GM23338 (cell line): ENCODE measurements around the gene APOB. TPM values are rescaled to one million over a fixed set of nuclear protein-coding genes. Genes with fewer than 3 reads are reported as not detected.
A peak's percentile ranks its signal among the peaks of the same experiment; 100 is the strongest.

Experiments
- ATAC-seq: fragments of 200-7000 bp; cut with Tn5 transposase; 3 replicates; pipeline ENCODE4 v1.9.1; 2020
- DNase-seq: peaks from one replicate; pipeline ENCODE4 v3.0.0-alpha.2; 2015; ENCODE audit warnings: low spot score
- H2AFZ ChIP-seq: fragments of 200-600 bp; sonication (generic); 2 replicates; pipeline ENCODE4 v1.8.0; 2016; ENCODE audit warnings: antibody characterized with exemption, mild to moderate bottlenecking, moderate library complexity
- H3F3A ChIP-seq: fragments of 200-600 bp; sonication (generic); replicated peaks from 2 replicates; pipeline ENCODE4 v1.8.0; 2017; ENCODE audit warnings: antibody characterized with exemption, mixed run types, low read depth
- H3K27ac ChIP-seq: fragments of 200-600 bp; sonication (generic); 2 replicates; pipeline ENCODE4 v1.6.1; 2016; ENCODE audit warnings: low read depth
- H3K27me3 ChIP-seq: fragments of 200-600 bp; sonication (generic); 2 replicates; pipeline ENCODE4 v1.8.0; 2016; ENCODE audit warnings: mild to moderate bottlenecking, mixed run types, moderate library complexity; ENCODE audit not compliant: insufficient read depth
- H3K36me3 ChIP-seq: fragments of 200-600 bp; sonication (generic); 2 replicates; pipeline ENCODE4 v1.8.0; 2016; ENCODE audit warnings: mild to moderate bottlenecking; ENCODE audit not compliant: insufficient read depth
- H3K4me1 ChIP-seq: fragments of 200-600 bp; sonication (generic); 2 replicates; pipeline ENCODE4 v1.8.0; 2016; ENCODE audit warnings: mild to moderate bottlenecking, moderate library complexity; ENCODE audit not compliant: insufficient read depth
- H3K4me2 ChIP-seq: fragments of 200-600 bp; sonication (generic); 2 replicates; pipeline ENCODE4 v1.7.1; 2017; ENCODE audit warnings: mixed run types
- H3K4me3 ChIP-seq: fragments of 200-600 bp; sonication (generic); 2 replicates; pipeline ENCODE4 v1.6.1; 2016; ENCODE audit warnings: mixed run types
- H3K79me2 ChIP-seq: fragments of 200-600 bp; sonication (generic); replicated peaks from 2 replicates; pipeline ENCODE4 v1.8.0; 2017; ENCODE audit warnings: mild to moderate bottlenecking; ENCODE audit not compliant: insufficient read depth
- H3K9me2 ChIP-seq: fragments of 200-600 bp; sonication (generic); 2 replicates; pipeline ENCODE4 v1.8.0; 2017; ENCODE audit not compliant: insufficient read depth
- H4K20me1 ChIP-seq: fragments of 200-600 bp; sonication (generic); replicated peaks from 2 replicates; pipeline ENCODE4 v1.8.0; 2017; ENCODE audit warnings: mild to moderate bottlenecking; ENCODE audit not compliant: insufficient read depth
- H3K27ac Mint-ChIP-seq: 2 replicates; pipeline ENCODE4 v1.8.0; 2020; ENCODE audit warnings: inconsistent platforms, mild to moderate bottlenecking, moderate library complexity, mixed read lengths
- H3K27me3 Mint-ChIP-seq: 3 replicates; pipeline ENCODE4 v1.8.0; 2022; ENCODE audit warnings: low read depth, mild to moderate bottlenecking, moderate library complexity, mixed read lengths, inconsistent platforms; ENCODE audit not compliant: insufficient read depth, poor library complexity
- H3K36me3 Mint-ChIP-seq: 3 replicates; pipeline ENCODE4 v1.8.0; 2021; ENCODE audit warnings: low read depth, mild to moderate bottlenecking, inconsistent platforms, moderate library complexity, mixed read lengths
- H3K4me1 Mint-ChIP-seq: 3 replicates; pipeline ENCODE4 v1.8.0; 2020; ENCODE audit warnings: mild to moderate bottlenecking, inconsistent platforms, mixed read lengths
- H3K4me3 Mint-ChIP-seq: 3 replicates; pipeline ENCODE4 v1.8.0; 2021; ENCODE audit warnings: moderate library complexity, mild to moderate bottlenecking, inconsistent platforms, mixed read lengths
- H3K9me3 Mint-ChIP-seq: 3 replicates; pipeline ENCODE4 v1.8.0; 2020; ENCODE audit warnings: moderate library complexity, mild to moderate bottlenecking, inconsistent platforms, mixed read lengths
- CREB1 ChIP-seq: fragments of 250-450 bp; sonication (Bioruptor Pico); IDR thresholded peaks from 2 replicates; pipeline ENCODE4 v1.5.0; 2020; ENCODE audit warnings: low read depth, mild to moderate bottlenecking, moderate library complexity
- ETS1 ChIP-seq: IDR thresholded peaks from 2 replicates; pipeline ENCODE4 v1.6.1; 2016; ENCODE audit warnings: antibody characterized with exemption
- EZH2 ChIP-seq: fragments of 200-600 bp; sonication (generic); IDR thresholded peaks from one replicate; pipeline ENCODE4 v1.8.0; 2017; ENCODE audit warnings: antibody characterized with exemption, mild to moderate bottlenecking, low read depth; ENCODE audit not compliant: unreplicated experiment
- JUNB ChIP-seq: IDR thresholded peaks from one replicate; pipeline ENCODE4 v1.6.1; 2016; ENCODE audit warnings: antibody characterized with exemption; ENCODE audit not compliant: unreplicated experiment
- ZNF331 ChIP-seq: fragments of 250-450 bp; sonication (Bioruptor Pico); IDR thresholded peaks from 2 replicates; pipeline ENCODE4 v1.5.0; 2020; ENCODE audit warnings: low read depth, mild to moderate bottlenecking, moderate library complexity
- ZNF462 ChIP-seq: fragments of 250-450 bp; sonication (Bioruptor Pico); IDR thresholded peaks from 2 replicates; pipeline ENCODE4 v1.5.0; 2020; ENCODE audit warnings: mild to moderate bottlenecking, moderate library complexity
- polyA plus RNA-seq: library from polyadenylated mRNA; unstranded; fragments of >200 nt; fragmentation: Nextera tagmentation; extraction: Ambion mirVana; gene quantifications from 2 replicates; pipeline ENCODE4 v1.2.1, GENCODE V29; 2016
- total RNA-seq: library from RNA; depleted of rRNA; stranded (reverse); fragments of >200 nt; shearing (Covaris generic); gene quantifications from 2 replicates; pipeline ENCODE4 v1.2.3, GENCODE V29; 2014

APOB gene
- total and polyA plus RNA-seq, 2 experiments from 2014 or later, result 0.08 to 0.56 TPM

- Histone ChIP-seq H3K36me3 (no peaks in the 10 kb centered on the region), H3K4me1 (peaks cover 23% of the 10 kb centered on the region; the same call in 1 of the 2 replicates), H3K27me3 (no peaks in the 10 kb centered on the region), H3K4me2 (no peak overlapping the region), H3K79me2 (no peaks in the 10 kb centered on the region), H3K27ac (no peak overlapping the region), H3K4me3 (no peak overlapping the region), H2AFZ (no peak overlapping the region), H3K9me2 (no peaks in the 10 kb centered on the region), H3F3A (no peaks in the 10 kb centered on the region), H4K20me1 (no peaks in the 10 kb centered on the region)
- Mint-ChIP-seq H3K4me3 (no peak overlapping the region), H3K4me1 (peaks cover 31% of the 10 kb centered on the region), H3K9me3 (no peaks in the 10 kb centered on the region), H3K27ac (0 out of 2 replicates have a peak overlapping the region, but pooled peaks have one; percentile 0), H3K36me3 (no peaks in the 10 kb centered on the region), H3K27me3 (no peaks in the 10 kb centered on the region)
- TF ChIP-seq JUNB (no peak), EZH2 (no peak), ETS1 (no peak), ZNF462 (no peak), CREB1 (CRISPR knock-in tag) (no peak), ZNF331 (no peak)
- DNase-seq (no peak), ATAC-seq (no peak)
Measured at GRCh38 chr2:21070341-21071257, 26.7 kb upstream of the APOB start.
